GM18505 (cell line): ENCODE results near the gene FBXL16.
A peak's percentile ranks its signal among the peaks of the same experiment; 100 is the strongest.

Experiments
- ATAC-seq: cut with Tn5 transposase; IDR thresholded peaks from one replicate; pipeline ENCODE4 v1.9.1; 2021; ENCODE audit not compliant: unreplicated experiment
- POLR2A ChIP-seq: IDR thresholded peaks from 4 replicates; pipeline ENCODE4 v1.6.1; 2011; ENCODE audit warnings: borderline replicate concordance; ENCODE audit not compliant: insufficient read depth, insufficient read length; ENCODE audit errors: extremely low read depth

Gene FBXL16

GRCh38 chr16:661184-661821 lies 44.3 kb downstream of the FBXL16 start:
- TF ChIP-seq POLR2A: no peak
- no peak for ATAC-seq

- no peak for TF ChIP-seq POLR2A
- peak; percentile 44 for ATAC-seq
Observed at GRCh38 chr16:660459-661183, 45.0 kb downstream of the FBXL16 start.

GRCh38 chr16:660132-660458 lies 45.5 kb downstream of the FBXL16 start:
- TF ChIP-seq POLR2A: no peak
- ATAC-seq: no peak

GRCh38 chr16:659618-660017 lies 46.0 kb downstream of the FBXL16 start:
- ATAC-seq: no peak
- no peak for TF ChIP-seq POLR2A

- ATAC-seq: no peak
Observed at GRCh38 chr16:658679-659571, 46.7 kb downstream of the FBXL16 start.

GRCh38 chr16:657487-657886 lies 48.1 kb downstream of the FBXL16 start:
- no peak for TF ChIP-seq POLR2A

More at GRCh38 chr16:658679-659571, 46.7 kb downstream of the FBXL16 start:
- TF ChIP-seq POLR2A: no peak

GRCh38 chr16:654034-654433 lies 51.6 kb downstream of the FBXL16 start:
- no peak for ATAC-seq
- no peak for TF ChIP-seq POLR2A

More at GRCh38 chr16:657487-657886, 48.1 kb downstream of the FBXL16 start:
- ATAC-seq: no peak

- no peak for TF ChIP-seq POLR2A
Observed at GRCh38 chr16:652454-653305, 52.9 kb downstream of the FBXL16 start.

GRCh38 chr16:651844-652243 lies 53.8 kb downstream of the FBXL16 start:
- ATAC-seq: no peak

More at GRCh38 chr16:652454-653305, 52.9 kb downstream of the FBXL16 start:
- no peak for ATAC-seq

GRCh38 chr16:649631-650030 lies 56.0 kb downstream of the FBXL16 start:
- TF ChIP-seq POLR2A: no peak
- peak; percentile 13 for ATAC-seq

More at GRCh38 chr16:651844-652243, 53.8 kb downstream of the FBXL16 start:
- TF ChIP-seq POLR2A: no peak

- peak; percentile 10 for TF ChIP-seq POLR2A
- peak; percentile 71 for ATAC-seq
Observed at GRCh38 chr16:648781-649589, 56.6 kb downstream of the FBXL16 start, which contains the start of gene WDR90. WDR90 (plus strand) TSS chr16:649365; CDS start chr16:649417, 52 bp downstream.
